G401 (cell line): ENCODE data around the gene TOP3B. TPM values are rescaled to one million over a fixed set of nuclear protein-coding genes. Genes with fewer than 3 reads are reported as not detected.

Source experiments
- DNase-seq: peaks from one replicate; pipeline ENCODE4 v3.0.0-alpha.2; 2015; ENCODE audit warnings: low spot score
- in situ Hi-C: cut with HindIII; loops from 2 replicates; pipeline ENCODE4 v1.10.0; 2016; ENCODE audit warnings: low sequenced_read_pairs, mixed read lengths
- total RNA-seq: library from RNA; depleted of rRNA; stranded (reverse); fragments of >200 nt; shearing (Covaris generic); gene quantifications from 2 replicates; pipeline ENCODE4 v1.2.3, GENCODE V29; 2014

Gene TOP3B
- total RNA-seq, 1 experiment from 2014 or later, result 24.8 TPM

DNA sequence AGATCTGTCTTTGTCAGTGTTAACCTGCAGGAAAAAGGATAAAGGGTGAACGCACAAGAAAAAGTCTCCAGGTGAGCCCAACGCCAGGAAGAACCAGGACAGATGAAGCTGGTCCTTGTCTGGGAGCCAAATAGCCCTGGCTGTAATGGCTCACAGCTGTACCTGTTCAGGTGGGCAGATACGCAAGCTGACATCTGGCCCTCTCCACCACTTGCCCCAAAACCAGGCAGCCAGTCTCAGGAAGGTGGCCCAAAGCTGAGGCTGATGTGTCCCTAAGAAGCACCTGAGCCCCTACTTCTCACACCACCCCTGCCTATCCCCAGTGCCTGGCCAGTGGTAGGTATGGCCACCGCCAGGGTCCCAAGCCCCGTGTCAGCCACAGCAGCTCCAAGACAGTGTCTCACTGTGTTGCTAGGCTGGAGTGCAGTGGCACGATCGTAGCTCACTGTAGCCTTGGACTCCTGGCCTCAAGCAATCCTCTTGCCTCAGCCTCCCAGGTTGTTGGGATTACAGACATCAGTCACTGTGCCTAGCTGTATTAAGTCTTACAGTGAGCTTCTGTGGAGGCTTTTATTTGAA is 14.8 kb downstream of the TOP3B start:
- no peak for DNase-seq
- in situ Hi-C loops, result no loop called here

DNA sequence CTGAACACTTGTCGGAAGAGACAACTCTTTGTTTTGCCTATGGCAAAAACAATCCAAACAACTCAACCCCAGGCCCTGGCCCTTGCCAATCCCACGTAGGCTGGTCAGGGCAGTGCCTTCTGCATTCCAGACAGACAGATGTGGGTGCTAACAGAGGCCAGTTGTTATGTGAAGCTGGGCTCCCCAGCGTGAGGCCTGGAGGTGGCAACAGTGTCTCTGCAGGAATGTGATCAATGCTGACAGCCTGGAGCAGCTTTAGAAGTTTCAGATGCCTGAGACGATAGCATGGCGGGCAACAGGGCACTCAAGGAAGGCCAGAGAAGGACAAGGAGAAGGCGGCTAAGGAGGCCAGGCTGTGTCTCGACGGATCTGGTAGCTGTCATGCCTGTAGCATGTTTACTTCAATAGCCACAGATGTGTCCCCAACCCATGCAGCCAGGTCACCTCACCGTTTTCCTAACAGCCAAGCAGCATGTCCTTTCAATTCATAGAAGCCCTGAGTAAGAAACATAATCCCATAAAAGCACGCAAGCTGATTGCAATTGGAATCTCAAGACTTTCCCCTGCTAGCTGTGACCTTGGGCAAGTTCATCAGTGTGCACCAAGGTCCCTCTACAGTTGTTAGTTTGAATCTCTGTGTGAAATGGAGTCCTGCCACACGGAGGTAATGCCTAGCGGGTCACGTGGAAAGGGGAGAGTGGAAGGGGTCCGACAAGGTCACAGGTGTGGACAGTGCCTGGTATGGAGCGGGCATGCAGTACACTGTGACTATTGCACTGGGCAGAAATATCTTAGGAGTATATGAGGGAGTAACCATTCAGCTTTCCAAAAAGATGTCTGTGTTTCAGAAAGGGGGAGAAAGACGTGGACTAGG is 15.7 kb downstream of the TOP3B start:
- DNase-seq, result no peak
- in situ Hi-C loops, result no loop called here

DNA sequence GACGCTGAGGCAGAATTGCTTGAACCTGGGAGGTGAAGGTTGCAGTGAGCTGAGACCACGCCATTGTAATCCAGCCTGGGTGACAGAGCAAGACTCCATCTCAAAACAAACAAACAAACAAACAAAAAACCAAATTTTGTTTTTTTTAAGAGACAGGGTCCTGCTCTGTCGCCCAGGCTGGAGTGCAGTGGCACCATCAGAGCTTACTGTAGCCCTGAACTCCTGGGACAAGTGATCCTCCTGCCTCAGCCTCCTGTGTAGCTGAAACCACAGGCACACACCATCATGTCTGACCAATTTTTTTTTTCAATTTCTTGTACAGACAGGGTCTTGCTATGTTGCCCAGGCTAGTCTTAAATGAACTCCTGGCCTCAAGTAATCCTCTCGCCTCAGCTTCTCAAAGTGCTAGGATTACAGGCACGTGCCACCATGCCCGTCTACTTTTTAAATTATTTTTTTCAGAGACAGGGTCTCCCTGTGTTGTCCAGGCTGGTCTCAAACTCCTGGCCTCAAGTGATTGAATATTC is 16.8 kb downstream of the TOP3B start:
- DNase-seq, result no peak
- in situ Hi-C loops, result no loop called here

DNA sequence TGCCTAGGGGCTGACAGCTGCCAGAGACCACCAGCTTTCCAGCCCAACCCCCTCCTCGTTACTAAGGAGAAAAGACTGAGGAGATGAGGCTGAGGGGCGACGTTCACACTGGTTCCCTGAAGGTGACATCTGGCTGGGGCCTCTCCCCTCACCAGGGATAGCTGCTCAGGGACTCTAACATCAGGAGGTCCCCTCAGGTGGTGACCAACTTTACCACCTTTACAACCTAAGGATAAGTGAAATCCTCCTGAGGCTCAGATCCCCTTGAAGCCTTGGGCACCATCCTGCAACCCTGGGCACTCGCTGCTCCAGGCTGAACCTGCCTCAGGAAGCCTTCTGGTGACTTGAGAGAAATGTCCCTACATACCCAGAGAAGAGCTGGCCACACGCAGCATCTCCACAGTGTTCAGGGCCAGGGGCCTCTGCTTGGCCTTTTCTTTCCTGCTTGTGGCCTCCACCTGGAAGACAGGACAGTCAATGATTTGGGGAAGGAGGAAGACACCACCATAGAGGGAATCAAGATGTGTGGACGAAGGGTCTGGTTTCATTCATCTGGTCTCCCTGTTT is 17.6 kb downstream of the TOP3B start:
- DNase-seq, result no peak
- in situ Hi-C loops, result no loop called here

DNA sequence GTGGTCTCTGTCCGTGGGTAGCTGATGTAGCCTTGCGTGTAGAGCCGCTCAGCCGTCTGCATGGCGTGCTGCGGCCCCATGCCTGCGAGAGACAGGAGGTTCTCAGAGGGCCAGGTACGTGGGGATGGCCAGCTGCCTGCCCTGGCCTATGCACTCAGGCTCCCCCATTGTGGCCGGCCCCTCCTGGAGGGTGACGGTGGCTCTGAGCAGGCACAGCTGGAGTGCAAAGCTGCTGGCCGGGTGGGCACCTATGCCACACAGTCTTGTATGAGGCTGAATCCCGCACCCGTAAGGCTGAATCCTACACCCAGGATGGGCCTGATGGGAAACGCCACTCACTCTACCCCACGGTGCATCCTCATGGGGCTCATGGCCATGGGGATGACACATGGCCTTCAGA is 18.4 kb downstream of the TOP3B start:
- in situ Hi-C loops, result no loop called here
- no peak for DNase-seq

DNA sequence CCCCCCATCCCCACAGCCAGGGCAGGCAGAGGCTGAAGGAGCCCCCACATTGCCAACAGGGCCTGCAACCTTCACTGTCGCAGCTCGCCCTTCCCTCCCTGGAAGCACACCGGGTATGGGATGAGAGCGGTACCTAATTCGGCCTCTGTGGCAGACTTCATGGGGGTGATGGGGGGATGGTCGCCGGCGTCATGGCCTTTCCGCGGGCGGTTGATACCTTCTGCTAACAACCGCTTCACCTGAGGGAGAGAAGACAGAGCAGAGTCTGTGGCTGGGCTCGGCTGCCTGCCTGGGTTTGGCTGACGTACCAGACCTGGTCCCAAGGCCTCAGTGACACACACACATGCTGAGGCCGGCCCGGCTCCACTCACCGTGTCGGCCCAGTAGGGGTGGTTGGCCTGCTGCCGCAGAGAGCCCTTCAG is 18.8 kb downstream of the TOP3B start:
- no peak for DNase-seq
- in situ Hi-C loops, result no loop called here

DNA sequence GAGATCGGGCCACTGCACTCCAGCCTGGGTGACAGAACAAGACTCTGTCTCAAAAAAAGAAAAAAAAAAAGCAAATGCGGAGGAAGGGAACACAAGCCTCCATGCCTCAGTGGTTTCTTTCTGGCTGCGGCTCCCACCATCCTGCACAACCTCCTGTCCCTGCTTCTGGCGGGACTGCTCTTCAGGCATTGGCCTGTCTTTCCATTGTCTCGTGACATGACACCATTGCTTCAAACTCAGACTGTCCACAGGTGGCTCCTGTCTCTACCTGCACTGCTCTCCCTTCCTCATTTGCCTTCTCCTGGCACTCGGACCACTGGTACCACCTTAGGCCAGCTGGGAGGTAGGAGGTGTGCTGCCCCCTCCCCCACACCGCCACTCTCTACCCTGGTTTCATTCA is 19.3 kb downstream of the TOP3B start:
- DNase-seq, result no peak
- in situ Hi-C loops, result no loop called here

DNA sequence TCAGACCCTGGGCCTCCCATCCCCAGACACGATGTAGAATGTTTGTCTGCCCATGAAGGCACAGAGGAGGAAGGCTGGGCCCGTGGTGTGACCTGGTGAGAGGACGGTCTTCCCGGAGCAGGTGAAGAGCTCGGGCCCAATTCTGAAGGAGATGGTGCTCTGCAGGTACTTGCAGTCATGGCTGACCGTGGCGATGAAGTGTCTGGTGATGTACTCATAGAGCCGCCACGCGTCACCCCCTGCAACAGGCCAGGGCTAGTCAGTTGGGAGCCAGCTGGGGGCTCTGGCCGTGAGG is 20.0 kb downstream of the TOP3B start:
- in situ Hi-C loops, result no loop called here
- no peak for DNase-seq

DNA sequence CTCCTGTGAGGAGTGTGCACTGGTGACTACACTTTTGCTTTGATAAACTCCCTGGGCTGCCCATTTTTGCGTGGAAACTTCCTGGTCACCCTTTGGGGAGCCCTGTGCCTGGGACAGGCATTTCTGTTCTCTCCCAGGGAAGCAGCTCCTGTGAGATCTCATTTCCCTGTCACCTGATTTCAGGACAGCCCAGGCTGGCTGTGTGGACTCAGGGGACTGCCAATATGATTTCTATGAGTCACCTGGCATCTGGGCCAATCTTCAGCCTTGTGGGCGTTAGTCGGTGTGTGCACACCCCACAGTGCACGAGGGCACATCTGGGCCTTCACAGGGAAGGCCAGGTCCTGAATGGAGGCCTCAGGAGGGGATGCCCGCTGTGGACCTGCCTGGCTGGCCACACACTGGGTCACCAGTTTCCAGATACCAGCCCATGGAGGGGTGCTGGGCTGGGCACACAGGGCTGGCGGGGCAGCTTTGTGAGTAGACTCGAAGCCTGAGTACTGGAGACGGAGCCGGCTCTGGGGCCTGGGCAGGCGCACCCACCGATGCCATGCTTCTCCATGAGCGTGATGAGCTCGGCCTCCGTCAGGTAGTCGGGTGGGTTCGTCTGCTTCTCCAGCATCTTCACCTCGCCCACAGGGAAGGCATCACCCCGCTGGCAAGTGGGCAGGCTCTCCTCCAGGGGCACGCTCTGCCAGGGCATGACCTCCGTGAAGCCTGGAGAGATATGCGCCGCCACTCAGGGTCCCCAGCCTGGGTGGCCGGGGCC is 20.5 kb downstream of the TOP3B start:
- in situ Hi-C loops, result no loop called here
- DNase-seq, result no peak

DNA sequence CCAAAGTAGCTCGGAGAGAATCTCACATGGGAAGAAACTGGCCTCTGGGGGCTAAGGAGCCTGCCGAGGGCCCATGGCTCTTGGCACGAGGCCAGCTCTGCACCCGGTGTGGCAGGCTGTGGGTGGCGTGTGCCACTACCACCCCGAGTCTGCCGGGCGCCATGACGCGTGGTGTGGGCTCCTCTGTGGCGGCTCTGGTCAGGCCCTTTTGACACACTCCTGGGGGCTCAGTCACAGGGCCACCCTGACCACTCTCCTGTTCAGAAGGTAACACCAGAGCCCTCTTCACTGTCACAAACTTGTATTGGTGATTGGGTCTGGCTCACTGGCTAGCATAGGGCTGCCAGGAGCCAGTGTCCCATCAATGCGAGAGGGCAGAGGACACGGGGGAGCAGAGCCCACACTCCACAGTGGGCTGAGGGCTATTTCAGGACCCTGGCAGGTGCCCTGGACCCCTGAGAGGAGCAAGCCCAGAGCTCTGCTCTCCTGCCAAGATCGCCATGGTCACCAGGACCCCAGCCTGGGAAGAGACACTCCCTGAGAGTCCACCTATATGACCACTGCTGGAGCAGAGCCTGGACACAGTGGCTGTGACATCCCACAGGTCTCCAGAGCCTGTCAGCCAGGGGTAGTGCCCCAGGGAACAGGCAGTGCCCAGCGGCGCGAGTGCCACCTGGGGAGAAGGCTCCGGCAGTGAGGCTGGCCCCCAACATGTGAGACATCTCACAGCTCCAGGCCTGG is 21.3 kb downstream of the TOP3B start:
- in situ Hi-C loops, result no loop called here
- DNase-seq, result no peak

DNA sequence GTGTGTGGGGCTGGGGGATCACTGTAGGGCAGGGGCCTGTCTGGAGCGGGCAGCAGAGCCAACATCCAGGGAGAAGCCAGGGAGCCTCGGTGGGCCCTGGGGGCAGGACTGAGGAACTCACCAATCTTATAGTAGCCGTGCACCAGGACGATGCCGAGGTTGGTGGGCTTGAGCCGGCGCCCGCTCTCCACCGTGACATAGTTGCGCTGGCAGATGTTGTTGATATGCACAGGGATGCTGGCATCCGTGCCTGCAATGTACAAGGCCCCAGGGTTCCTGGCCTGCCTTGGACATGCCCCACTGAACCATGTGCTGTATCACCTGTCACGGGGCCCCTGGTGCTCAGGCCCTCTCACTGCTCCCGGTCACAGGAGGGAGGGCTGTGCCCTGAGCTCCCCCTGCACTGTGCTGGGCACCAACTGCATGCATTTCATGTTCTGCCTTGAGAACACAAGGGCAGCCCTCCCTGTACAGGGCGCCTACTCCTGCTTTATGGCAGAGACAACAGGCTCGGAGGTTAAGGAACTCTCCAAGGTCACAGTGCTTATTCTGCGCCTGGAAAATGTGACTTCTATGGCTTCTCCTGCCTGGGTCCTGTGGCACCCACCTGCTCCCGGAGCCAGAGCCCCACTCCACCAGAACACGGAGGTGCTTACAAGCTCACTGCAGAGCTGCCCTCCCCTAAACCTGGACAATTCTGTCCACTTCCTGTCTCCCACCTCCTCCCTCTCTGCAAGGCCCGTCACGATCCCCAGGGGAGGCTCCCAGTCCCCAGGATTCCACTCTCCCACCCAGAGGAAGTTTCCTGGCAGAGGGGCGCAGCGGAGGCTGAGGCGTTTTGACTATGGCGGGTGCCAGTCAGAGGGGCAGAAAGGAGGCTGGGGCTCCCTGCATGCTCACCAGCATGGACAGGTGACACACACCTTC is 22.1 kb downstream of the TOP3B start:
- no peak for DNase-seq
- in situ Hi-C loops, result no loop called here

DNA sequence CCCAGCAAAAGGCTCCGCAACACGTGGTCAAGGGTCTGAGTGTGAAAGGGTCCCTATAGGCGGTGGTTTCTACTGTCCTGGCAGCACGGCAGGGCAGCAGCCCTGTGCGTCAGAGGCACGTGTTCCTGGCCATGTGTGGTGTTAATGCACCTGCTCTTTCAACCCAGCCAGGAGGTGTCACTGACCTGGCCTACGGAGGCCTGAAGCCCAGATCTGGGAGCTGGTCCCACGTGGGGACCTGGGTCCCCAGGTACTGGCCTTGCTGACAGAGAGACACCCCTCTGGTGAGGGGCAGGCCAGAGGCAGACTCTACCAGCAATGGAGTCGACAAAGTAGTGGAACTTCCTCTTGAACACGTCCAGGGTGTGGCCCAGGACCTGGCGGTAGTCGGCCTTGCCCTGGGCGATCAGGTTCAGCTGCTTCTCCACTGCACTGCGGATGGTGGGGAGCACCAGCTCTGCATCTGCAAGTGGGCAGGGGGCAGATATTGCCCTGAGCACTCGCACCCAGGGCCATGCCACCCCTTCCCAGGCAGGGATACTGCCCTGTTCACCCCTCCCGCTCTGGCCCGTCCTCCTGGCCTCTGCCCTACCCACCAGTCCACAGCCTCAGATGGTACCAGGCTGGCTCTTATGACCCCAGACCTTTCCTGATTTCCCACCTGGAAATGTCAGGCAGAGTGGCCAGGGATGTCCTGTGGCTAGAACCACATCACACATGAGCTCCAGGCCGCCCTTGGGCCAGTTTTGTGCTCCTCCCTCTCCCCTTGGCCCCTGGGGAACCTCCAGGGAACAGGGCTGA is 23.1 kb downstream of the TOP3B start:
- DNase-seq, result no peak
- in situ Hi-C loops, result no loop called here

DNA sequence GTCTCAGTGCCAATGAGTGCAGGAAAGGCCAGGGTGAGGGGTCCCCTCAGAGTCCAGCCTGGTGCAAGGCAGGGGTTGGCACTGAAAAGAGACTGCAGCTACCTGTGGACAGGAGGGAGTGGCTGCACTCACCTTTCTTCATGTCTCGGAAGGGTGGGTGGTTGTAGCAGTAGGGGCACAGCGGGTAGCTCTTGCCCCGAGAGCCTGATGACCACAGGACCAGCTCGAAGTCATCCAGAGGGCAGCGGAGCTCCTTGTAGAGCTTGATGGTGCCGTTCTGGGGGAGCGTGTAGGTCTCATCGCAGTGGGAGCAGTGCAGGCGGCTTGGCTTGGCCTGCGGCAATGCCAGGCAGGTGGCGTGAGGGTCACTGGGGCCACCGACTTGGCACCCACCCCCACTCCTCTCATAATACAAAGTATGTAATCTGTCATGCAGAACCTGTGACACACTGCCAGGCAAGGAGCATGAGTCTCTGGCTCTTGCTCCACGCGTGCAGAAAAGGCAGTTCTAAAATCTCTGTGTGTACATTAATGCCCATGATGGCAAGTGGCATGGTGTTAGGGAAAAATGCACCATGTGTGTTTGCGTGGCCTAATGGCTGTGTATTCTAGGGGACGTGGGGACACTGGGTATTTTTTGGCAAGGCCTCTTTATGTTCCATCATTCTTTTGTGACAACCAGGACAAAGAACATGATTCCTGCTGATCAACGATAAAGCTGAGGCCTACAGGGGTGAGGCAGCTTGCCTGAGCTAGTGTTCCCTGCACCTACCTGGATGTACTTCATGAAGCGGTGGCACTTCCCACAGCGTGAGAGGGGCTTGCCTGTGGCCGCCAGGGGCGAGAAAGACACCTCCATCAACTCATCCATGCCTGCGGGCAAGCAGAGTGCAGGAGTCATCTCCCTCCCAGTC is 24.0 kb downstream of the TOP3B start:
- no peak for DNase-seq
- in situ Hi-C loops, result no loop called here

DNA sequence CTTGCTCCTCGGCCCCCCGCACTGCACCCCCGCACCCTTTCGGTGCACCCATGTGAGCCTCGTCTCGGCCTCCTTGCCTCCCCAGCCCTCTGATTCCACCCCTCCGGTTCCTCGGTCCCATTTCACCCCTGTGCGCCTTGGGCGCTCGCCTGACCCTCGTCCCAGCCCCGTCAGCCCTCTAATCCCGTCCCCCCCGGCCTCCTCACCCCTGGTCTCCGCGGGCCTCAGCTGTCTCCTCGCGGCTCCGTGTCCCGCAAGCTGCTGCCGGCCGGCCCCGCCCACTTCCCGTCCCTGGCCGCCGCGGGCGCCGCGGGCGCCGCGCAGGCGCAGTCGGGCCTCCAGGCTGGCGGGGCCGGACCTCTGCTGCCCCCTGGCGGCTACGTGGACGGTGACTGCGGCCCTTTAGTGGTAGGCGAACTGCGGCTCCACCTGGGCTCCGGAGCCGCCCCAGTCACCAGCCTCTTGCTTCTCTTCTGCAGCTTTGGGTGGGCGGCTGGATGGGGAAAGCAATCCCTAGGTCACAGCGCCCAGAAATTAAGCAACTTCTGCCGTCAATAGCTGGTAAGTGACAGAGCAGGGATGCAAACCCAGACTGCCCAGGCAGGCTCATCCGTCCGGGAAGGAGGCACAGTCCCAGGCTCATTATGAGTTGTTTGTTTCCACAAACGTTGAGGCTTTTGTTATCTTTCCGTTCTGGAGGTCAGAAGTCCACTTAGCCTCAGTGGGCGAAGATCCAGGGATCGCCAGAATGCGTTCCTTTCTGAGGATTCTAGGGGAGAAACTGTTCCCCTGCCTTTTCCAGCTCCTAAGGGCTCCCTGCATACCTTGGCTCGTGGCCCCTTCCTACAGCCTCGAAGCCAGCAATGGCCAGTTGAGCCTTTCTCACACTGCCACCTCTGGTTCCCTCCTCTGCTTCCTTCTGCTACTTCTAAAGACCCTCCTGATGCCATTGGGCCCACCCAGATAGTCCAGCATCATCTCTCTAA is 29.7 kb downstream of the TOP3B start, which contains the start of gene PPM1F:
TSS of gene PPM1F (minus strand) at position 263 of the 986 bp plus-strand sequence. CDS start 6,800 bp downstream, outside the sequence.
- DNase-seq, result peak; percentile 78
- in situ Hi-C loops, result no loop called here

DNA sequence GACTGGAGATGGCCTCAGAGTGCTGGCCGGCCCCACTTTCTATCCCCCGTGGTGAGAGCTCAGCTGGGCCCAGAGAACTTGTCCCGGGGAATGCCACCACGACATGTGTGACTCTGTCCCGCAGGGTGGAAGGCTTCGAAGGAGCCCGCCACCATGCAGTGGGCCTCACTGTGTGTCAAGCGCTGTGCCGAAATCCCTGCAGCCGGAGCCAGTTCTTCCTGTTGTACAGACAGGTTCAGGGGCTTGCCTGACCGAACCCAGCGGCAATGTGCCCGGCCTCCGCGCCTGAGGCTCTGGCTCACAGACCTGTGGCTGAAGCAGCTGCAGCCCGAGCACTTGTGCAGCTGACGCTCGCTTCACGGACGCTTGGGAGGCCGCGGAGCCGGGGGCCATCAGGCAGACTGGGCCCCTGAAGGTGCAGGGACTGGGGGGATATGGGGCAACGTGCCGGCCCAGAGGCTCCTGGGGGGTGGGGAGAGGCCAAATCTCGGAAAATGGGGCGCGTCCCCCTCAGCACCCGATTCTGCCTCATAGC is 30.6 kb downstream of the TOP3B start:
- in situ Hi-C loops, result no loop called here
- DNase-seq, result no peak
